Mammary epithelial cell (primary cell): Measurements from ENCODE around the gene NTM.

Experiments
- EZH2 ChIP-seq: IDR thresholded peaks from 2 replicates; pipeline ENCODE4 v1.6.1; 2012; ENCODE audit warnings: low read length, inconsistent platforms, borderline replicate concordance
- TF ChIP-seq, protein P1 (sequence below), 2 donors: IDR thresholded peaks in 1 of 2; conservative IDR thresholded peaks in 1 of 2; 2 replicates each; pipeline ENCODE4 v1.5.1; 2011 to 2012; ENCODE audit warnings: inconsistent platforms in 2 of 2, low read length in 2 of 2, mild to moderate bottlenecking in 2 of 2, control low read depth in 1 of 2, low read depth in 1 of 2; ENCODE audit not compliant: insufficient read depth in 1 of 2; ENCODE audit errors: extremely low read depth in 1 of 2

DNA sequence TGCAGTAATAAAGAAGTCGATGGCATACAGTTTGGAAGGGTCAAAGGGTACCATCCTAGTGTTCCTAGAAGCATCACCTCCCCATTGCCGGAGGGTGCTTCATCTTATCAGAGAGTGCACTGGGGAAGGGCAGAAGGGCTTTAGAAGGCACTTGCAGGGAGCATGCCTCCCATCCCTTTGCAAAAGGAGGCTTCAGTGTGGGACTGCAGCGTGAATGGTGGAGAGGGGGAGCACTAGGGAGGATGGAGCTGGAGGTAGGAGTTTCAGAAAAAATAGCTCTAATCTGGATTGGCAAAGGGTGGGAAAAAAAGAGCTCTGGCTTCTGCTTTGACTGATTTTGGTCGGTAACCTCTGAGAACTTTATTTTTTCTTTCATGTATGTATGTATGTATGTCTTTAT lies 5.0 kb downstream of the NTM start:
- TF ChIP-seq, protein P1, sequence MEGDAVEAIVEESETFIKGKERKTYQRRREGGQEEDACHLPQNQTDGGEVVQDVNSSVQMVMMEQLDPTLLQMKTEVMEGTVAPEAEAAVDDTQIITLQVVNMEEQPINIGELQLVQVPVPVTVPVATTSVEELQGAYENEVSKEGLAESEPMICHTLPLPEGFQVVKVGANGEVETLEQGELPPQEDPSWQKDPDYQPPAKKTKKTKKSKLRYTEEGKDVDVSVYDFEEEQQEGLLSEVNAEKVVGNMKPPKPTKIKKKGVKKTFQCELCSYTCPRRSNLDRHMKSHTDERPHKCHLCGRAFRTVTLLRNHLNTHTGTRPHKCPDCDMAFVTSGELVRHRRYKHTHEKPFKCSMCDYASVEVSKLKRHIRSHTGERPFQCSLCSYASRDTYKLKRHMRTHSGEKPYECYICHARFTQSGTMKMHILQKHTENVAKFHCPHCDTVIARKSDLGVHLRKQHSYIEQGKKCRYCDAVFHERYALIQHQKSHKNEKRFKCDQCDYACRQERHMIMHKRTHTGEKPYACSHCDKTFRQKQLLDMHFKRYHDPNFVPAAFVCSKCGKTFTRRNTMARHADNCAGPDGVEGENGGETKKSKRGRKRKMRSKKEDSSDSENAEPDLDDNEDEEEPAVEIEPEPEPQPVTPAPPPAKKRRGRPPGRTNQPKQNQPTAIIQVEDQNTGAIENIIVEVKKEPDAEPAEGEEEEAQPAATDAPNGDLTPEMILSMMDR (conservative IDR thresholded peaks at IDR 0.05 in 1 of 2, IDR thresholded peaks at IDR 0.05 in 1 of 2; ENCODE audit: extremely low read depth in 1 of 2, insufficient read depth in 1 of 2, low read depth in 1 of 2, low read length in 2 of 2): no peak
- TF ChIP-seq EZH2: no peak
